ENCODE measurements around the gene COL13A1.

The COL13A1 gene

GRCh38 chr10:69885379-69886013 is 83.8 kb downstream of the COL13A1 start:
- no peak for DNase-seq (ENCODE audit: low spot score)

- no peak for DNase-seq (ENCODE audit: low spot score)
Measured at GRCh38 chr10:69888882-69889584, 87.3 kb downstream of the COL13A1 start.

- no peak for DNase-seq (ENCODE audit: low spot score)
Measured at GRCh38 chr10:69890065-69890847, 88.5 kb downstream of the COL13A1 start.

DNA sequence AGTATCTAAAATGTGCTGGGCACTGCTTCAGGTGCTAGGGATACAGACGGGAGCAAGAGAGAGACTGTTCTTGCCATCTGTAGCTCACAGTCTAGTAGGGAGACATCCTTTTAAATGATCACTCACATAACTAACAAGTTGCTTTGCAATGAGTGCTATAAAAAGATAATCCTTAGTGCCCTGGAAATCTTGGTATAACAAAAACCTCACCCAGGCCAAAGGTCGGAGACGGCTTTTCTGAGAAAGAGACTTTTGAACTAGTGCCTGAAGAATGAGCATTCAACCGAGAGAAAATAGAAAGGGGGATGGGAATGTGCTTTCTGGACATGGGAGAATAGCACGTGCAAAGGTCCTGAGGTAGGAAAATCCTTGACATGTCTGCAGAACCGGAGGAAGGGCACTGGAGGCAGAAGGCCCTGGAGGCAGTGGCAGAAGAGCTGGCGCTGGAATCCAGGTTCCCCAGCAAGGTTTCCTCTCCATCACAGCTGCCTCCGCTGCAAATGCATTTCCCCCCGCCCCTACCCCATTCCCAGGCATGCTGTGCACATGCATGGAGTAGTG is 89.4 kb downstream of the COL13A1 start:
- no peak for DNase-seq (ENCODE audit: low spot score)

GRCh38 chr10:69892406-69892805 is 90.7 kb downstream of the COL13A1 start:
- DNase-seq (ENCODE audit: low spot score) = no peak

GRCh38 chr10:69892816-69893215 is 91.1 kb downstream of the COL13A1 start:
- no peak for DNase-seq (ENCODE audit: low spot score)

DNA sequence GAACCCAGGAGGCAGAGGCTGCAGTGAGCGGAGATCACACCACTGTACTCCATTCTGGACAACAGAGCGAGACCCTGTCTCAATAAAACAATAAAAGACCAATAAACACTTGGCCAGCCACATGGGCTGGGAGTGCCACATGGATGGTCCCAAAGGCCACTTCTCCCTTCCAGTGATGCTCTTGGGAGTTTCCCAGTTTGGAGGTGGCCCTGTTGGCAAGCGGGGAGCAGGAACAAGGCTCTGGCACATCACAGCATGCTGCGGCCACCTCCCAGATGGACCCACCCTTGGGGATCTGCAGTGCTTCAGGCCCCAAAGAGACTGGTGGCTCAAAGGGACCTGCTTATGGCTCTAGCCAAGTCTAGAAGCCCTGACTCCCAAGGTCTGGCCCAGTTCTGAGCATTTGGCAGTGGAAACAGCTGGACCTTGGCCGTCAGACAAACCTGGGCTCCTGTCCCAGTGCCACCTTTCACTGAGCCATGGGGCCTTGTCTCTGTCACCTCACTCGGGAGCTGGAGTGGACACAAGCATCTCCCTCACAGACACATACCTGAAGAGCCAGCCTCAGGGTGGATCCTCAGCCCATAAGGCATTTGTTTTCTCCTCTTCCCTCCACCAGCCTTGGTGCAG is 91.7 kb downstream of the COL13A1 start:
- DNase-seq (ENCODE audit: low spot score) = no peak

DNA sequence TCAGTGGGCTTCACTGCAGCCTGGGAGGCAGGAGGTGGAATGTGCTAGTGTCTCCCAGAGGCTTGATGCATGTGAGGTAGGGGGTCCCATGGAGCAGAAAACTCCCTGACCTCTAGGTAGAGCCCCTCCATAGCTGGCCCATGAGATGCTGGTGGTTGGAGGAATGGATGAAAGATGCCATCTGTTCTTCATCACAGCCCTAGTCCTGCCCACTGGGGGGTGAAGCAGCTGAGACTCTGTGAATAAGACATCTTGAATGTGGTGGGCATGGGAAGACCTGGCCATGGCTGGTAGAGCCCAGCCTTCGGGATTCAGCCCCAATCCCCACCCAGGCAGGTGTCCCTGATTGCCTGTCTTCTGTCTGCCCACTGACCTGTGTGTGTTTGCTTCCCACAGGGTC is 92.5 kb downstream of the COL13A1 start:
- no peak for DNase-seq (ENCODE audit: low spot score)

- DNase-seq (ENCODE audit: low spot score) = no peak
Measured at GRCh38 chr10:69895759-69896158, 94.1 kb downstream of the COL13A1 start.

GRCh38 chr10:69896606-69897231 is 95.0 kb downstream of the COL13A1 start:
- DNase-seq (ENCODE audit: low spot score) = no peak

DNA sequence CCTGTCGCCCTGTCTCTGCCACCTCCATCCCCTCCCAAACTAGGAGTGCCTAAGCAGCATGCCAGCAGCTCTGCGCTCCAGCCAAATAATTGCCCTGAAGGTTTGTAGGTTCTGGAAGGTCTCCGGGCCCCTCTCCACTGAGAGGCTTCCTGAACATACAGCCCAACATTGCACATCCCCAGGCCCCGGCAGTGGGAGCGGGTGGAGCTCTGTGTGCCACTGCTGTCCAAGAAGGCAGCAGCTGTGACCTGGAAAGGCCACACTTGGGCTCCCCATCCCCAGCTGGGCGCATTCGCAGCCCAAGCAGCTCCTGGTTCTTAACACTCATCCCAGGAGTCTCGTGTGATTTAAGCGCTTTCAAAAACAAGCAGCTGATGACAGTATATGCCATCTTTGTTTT is 95.7 kb downstream of the COL13A1 start:
- no peak for DNase-seq (ENCODE audit: low spot score)

GRCh38 chr10:69897999-69898398 is 96.3 kb downstream of the COL13A1 start:
- no peak for DNase-seq (ENCODE audit: low spot score)

DNA sequence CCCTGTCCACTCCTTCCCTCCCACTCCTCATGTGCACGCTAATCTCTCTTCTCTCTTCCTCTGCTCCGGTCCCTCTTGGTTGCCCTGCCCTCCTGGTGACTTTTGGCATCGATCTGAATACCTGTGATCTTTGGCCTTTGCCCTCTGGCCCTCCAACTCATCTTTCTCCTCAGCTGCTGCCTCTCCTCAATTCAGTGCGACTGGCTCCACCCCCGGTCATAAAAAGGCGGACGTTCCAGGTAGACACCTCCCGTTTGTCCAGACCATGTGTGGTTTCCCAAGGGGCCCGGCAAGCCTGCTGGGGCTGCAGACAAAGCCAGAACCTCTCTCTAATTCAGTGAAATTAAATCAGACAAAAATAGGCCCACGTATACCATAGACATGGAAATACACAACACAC is 96.8 kb downstream of the COL13A1 start:
- DNase-seq (ENCODE audit: low spot score) = no peak

DNA sequence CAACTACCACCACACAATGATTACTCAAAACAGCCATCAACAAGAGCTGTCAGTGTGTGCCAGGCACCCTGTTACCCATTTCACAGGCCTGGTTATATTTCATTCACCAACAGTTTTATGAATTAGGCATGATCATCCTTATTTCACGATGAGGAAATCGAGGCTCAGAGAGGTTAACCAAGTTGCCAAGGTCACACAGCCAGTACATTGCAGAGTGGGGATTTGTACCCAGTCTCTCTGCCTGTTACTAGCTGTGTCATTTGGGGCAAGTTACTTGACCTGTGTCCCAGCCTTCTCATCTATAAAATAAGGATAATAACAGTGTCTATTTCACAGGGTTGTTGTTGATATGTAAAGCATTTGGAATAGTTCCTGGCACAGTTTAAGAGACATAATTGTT is 97.2 kb downstream of the COL13A1 start:
- no peak for DNase-seq (ENCODE audit: low spot score)

- DNase-seq (ENCODE audit: low spot score) = no peak
Measured at GRCh38 chr10:69899727-69900595, 98.3 kb downstream of the COL13A1 start.

GRCh38 chr10:69901022-69901421 is 99.3 kb downstream of the COL13A1 start:
- no peak for DNase-seq (ENCODE audit: low spot score)

- DNase-seq (ENCODE audit: low spot score) = no peak
Measured at GRCh38 chr10:69901628-69902505, 100.2 kb downstream of the COL13A1 start.

DNA sequence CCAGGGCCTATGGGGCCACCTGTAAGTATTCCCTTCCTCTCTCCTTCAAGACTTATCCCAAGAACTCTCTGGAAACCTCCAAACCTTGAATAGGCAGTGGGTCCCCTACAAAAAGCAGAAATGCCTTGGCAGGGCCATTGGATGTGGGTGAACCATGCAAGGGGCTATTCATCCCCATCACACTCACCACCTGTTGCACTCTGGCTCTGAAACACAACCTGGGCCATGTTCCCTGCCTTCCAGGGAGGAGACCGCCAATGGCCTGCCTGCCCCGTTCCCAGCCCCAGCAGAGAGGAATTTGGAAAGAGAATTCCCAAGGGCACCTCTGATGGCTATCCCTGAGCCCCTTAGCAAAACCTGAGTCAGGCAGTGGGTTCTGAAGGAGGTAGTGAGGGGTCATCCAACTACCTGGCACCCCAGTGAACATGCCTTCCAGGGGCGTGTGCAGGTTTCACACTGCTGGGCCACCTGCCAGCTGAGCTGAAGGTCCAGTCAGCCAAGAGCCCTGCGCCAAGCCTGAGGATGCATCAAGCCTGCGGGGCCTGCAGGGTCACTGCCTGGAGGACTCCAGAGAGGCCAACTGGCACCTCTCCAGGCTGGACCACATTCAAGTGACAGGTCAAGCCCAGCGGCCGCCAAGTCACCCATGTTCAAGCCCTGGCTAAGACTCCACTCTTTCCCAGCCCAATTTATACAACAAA is 101.3 kb downstream of the COL13A1 start:
- no peak for DNase-seq (ENCODE audit: low spot score)

DNA sequence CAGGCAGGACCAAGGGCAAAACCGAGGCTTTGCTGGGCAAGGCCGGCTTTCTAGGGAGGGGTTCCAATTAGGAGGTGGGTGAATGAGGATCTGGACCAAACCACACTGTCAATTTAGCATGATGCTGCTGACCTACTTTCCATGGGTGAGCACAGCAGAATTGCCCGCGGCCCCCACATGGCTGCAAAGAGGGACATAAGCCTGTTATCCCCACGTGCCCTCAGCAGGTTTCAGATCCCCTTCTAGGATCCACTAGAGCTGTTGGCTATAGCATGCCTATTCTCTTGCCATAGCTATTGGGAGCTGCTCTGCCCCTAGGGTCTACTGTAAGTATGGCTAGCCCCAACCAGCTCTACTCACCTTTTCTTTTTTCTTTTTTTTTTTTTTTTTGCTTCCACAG is 102.8 kb downstream of the COL13A1 start:
- DNase-seq (ENCODE audit: low spot score) = no peak

Data from hematopoietic multipotent progenitor cell treated with erythropoietin and hydrocortisone succinate and interleukin-3 and kit ligand, for 17 days (in vitro differentiated cells).